Testis (tissue), 3 donors: ENCODE results near the gene RBPJ. TPM values are rescaled to one million over a fixed set of nuclear protein-coding genes. Genes with fewer than 3 reads are reported as not detected.

ENCODE experiments used
- DNase-seq: peaks from one replicate; pipeline ENCODE4 v3.0.0-alpha.2; 2019
- H3K27ac ChIP-seq, 2 donors: fragments of 200-600 bp; sonication (generic); one replicate each; pipeline ENCODE4 v1.5.1; 2019
- H3K27me3 ChIP-seq: fragments of 200-600 bp; sonication (generic); one replicate; pipeline ENCODE4 v1.5.1; 2019
- H3K36me3 ChIP-seq: fragments of 200-600 bp; sonication (generic); one replicate; pipeline ENCODE4 v1.5.1; 2017; ENCODE audit warnings: low read depth; ENCODE audit errors: missing control alignments
- H3K4me1 ChIP-seq: fragments of 200-600 bp; sonication (generic); one replicate; pipeline ENCODE4 v1.5.1; 2019
- H3K4me3 ChIP-seq, 2 donors: fragments of 200-600 bp; sonication (generic); one replicate each; pipeline ENCODE4 v1.5.1; 2017 to 2019
- H3K9me3 ChIP-seq: fragments of 200-600 bp; sonication (generic); one replicate; pipeline ENCODE4 v1.5.1; 2017
- POLR2A ChIP-seq: fragments of 450-650 bp; IDR thresholded peaks from one replicate; pipeline ENCODE4 v1.6.1; 2017; ENCODE audit warnings: antibody characterized with exemption, mild to moderate bottlenecking, moderate library complexity
- WGBS, 2 donors: methylation state at CpG; one replicate each; pipeline ENCODE4 v1.1.5; 2018; 5-methylcytosine and 5-hydroxymethylcytosine counted together
- intact Hi-C: fragments of 100-400 bp; cut with DNase I; formaldehyde crosslinking; loops from one replicate; pipeline ENCODE4 v1.15.1; 2023; ENCODE audit warnings: low total_unique reads
- polyA plus RNA-seq: library from polyadenylated mRNA; stranded (reverse); fragments of 350-450 nt; fragmentation: Illumina TruSeq; extraction: RNeasy Lipid Tissue Mini Kit (QIAGEN cat#74804); gene quantifications from one replicate; pipeline ENCODE4 v1.2.3, GENCODE V29; 2014; ENCODE audit warnings: low read depth, low replicate concordance; ENCODE audit not compliant: insufficient read depth
- total RNA-seq, 2 donors: library from RNA; depleted of rRNA; stranded (reverse); fragments of >200 nt; gene quantifications; one replicate each; pipeline ENCODE4 v1.2.3, GENCODE V29; 2016
- TF ChIP-seq, protein P1 (sequence below), 3 experiments: fragments of 450-650 bp in 2 of 3; fragments of 200-600 bp in 1 of 3; sonication (generic) in 1 of 3; IDR thresholded peaks; one replicate each; pipeline ENCODE4 v1.5.1; 2016 to 2019; ENCODE audit warnings: antibody characterized with exemption in 3 of 3, mild to moderate bottlenecking in 2 of 3, moderate library complexity in 1 of 3

RBPJ gene
- total and polyA plus RNA-seq, 3 donors from 2014 or later: 57.7 to 75.8 (median 71.6) TPM

DNA sequence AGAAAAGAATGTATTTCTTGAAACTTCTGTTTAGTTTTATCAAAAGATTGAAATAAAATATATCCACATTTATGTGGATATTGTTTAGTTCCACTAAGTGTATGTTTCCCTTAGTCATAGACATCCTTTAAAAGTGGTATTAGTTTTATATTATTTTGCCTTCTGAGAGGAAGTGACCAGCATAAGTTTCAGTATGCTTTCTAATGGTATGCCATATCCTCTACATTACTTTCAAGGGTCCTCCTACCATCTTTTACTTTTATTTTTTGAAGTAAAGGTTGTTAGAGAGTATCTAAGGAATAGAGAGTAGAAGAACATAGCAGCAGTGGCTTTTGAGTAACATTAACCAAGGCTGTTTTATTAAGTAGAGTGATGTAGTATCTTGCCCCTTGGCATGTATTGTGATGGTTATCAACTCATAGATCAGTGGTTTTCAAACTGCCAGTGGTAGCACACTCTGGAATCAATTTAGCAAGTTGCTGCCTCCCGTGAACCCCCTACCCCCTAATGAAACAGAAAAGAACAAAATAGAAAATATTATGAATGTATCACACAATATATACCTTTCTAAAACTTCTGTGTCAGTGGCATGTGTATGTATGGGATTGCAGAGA, 44.8 kb downstream of the RBPJ start:
- Histone ChIP-seq H3K4me3 (no peak overlapping the region), H3K36me3 (no peaks in the 10 kb centered on the region), H3K9me3 (no peaks in the 10 kb centered on the region), H3K4me1 (peaks cover 5% of the 10 kb centered on the region), H3K27ac (no peak overlapping the region), H3K27me3 (no peaks in the 10 kb centered on the region)
- intact Hi-C loops: no loop called here
- no peak for DNase-seq
- TF ChIP-seq POLR2A: no peak
- TF ChIP-seq, protein P1, sequence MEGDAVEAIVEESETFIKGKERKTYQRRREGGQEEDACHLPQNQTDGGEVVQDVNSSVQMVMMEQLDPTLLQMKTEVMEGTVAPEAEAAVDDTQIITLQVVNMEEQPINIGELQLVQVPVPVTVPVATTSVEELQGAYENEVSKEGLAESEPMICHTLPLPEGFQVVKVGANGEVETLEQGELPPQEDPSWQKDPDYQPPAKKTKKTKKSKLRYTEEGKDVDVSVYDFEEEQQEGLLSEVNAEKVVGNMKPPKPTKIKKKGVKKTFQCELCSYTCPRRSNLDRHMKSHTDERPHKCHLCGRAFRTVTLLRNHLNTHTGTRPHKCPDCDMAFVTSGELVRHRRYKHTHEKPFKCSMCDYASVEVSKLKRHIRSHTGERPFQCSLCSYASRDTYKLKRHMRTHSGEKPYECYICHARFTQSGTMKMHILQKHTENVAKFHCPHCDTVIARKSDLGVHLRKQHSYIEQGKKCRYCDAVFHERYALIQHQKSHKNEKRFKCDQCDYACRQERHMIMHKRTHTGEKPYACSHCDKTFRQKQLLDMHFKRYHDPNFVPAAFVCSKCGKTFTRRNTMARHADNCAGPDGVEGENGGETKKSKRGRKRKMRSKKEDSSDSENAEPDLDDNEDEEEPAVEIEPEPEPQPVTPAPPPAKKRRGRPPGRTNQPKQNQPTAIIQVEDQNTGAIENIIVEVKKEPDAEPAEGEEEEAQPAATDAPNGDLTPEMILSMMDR (IDR thresholded peaks at IDR 0.05): no peak
- 86 to 89% methylated on average over 1 of the region's 1 CpG for WGBS, 2 donors

DNA sequence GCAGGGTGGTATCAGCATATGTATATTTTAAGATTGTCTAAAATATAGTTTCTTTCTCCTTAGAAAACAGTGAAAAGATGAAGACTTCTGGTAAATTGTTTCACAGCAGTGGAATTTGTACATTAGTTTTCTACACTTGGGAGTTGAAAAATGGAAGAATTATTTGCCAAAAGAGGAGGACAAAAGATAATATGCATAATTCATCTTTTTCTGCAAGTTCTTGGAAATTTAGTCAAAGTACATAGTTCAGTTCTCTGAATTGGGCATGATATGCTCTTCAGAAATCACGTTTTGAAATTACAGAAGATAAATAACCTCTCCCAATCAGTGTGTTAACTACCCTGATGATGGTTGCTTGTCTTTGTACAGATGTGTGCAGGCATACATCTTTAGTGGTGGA, 47.0 kb downstream of the RBPJ start:
- 40 to 47% methylated on average over 1 of the region's 1 CpG for WGBS, 2 donors

DNA sequence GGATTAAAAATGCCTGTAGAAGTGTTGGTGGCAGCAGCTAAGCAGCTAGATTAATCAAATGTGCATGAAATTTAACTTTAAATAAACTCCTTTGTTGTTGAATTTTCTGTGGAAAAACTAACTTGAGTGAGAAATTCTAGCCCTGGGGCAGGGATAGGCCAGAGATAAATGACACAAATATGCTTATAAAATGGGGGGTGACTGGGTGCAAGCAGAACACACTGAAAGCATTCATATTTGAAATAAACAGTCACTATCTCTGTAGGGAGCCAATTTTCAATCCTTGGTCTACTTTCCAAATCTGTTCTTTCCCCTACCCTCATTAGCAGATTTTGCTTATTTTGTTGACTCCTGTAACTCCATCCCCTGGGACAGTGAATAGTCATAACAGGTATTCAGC, 47.9 kb downstream of the RBPJ start:
- Histone ChIP-seq H3K4me1 (no peaks in the 10 kb centered on the region), H3K9me3 (no peaks in the 10 kb centered on the region), H3K36me3 (no peaks in the 10 kb centered on the region), H3K4me3 (no peak overlapping the region), H3K27me3 (no peaks in the 10 kb centered on the region), H3K27ac (no peak overlapping the region)
- TF ChIP-seq, protein P1 (IDR thresholded peaks at IDR 0.05): no peak
- no peak for TF ChIP-seq POLR2A
- no peak for DNase-seq
- intact Hi-C loops: no loop called here

More for the DNA sequence above, 47.0 kb downstream of the RBPJ start:
- no peaks in the 10 kb centered on the region for H3K27me3 ChIP-seq
- no peaks in the 10 kb centered on the region for H3K36me3 ChIP-seq
- no peak overlapping the region for H3K27ac ChIP-seq
- H3K9me3 ChIP-seq: no peaks in the 10 kb centered on the region
- no peak overlapping the region for H3K4me3 ChIP-seq
- H3K4me1 ChIP-seq: no peaks in the 10 kb centered on the region
- no peak for DNase-seq
- TF ChIP-seq, protein P1 (IDR thresholded peaks at IDR 0.05): no peak
- TF ChIP-seq POLR2A: no peak
- intact Hi-C loops: no loop called here

DNA sequence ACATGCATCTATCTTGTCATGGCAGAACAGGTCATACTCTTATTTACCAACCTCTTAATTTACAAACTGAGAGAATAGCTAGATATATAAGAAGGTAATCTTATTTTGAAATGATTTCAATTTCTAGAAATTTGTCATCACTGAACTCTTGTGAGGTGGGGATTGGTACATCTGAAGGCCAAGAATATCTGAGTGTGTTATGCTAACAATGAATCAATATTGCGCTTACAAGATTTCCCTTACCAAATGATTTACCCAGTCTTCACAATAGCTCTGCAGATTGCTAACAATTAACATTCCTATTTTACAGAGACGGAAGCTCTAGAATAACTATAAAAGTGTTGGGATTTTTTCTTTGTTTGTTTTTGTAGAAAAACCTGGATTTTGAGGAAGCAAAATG, 48.3 kb downstream of the RBPJ start:
- no peak overlapping the region for H3K27ac ChIP-seq
- H3K27me3 ChIP-seq: no peaks in the 10 kb centered on the region
- intact Hi-C loops: no loop called here
- DNase-seq: no peak
- TF ChIP-seq, protein P1 (IDR thresholded peaks at IDR 0.05): no peak
- no peak for TF ChIP-seq POLR2A
- no peaks in the 10 kb centered on the region for H3K9me3 ChIP-seq
- no peaks in the 10 kb centered on the region for H3K4me1 ChIP-seq
- H3K36me3 ChIP-seq: no peaks in the 10 kb centered on the region
- H3K4me3 ChIP-seq: no peak overlapping the region
- WGBS, 2 donors: 92 to 94% methylated on average over 2 of the region's 2 CpGs

DNA sequence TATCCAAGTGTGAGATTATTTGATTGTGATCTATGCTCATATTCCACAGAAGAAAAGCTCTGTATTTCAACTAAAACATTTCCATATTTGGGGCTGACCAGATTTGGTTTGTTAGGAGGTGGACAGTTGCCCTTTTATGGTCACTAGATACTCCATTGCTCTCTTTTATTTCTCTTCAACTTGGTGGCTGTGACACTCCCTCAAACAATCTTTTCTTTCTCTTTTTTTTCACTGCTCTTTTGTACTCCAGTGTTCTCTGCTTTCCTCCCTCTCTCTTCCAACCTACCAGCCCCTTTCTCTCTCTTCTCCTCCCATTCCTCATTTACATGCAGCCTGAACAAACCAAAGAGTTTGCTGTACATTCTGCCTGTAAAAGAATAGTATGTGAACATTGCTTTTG, 48.8 kb downstream of the RBPJ start:
- no peaks in the 10 kb centered on the region for H3K9me3 ChIP-seq
- H3K27me3 ChIP-seq: no peaks in the 10 kb centered on the region
- no peaks in the 10 kb centered on the region for H3K36me3 ChIP-seq
- intact Hi-C loops: no loop called here
- TF ChIP-seq, protein P1 (IDR thresholded peaks at IDR 0.05): no peak
- no peak for TF ChIP-seq POLR2A
- no peak for DNase-seq
- H3K27ac ChIP-seq: no peak overlapping the region
- H3K4me1 ChIP-seq: no peaks in the 10 kb centered on the region
- no peak overlapping the region for H3K4me3 ChIP-seq
